Tibial nerve (tissue), 4 donors: ENCODE measurements around the gene POLR3GL.

Experiments used
- CTCF ChIP-seq, 5 experiments: fragments of 200-600 bp in 3 of 5; fragments of 450-650 bp in 2 of 5; sonication (generic) in 3 of 5; IDR thresholded peaks; one replicate each; pipeline ENCODE4 v1.5.1; 2016 to 2019; ENCODE audit warnings: antibody characterized with exemption in 5 of 5, mild to moderate bottlenecking in 3 of 5, moderate library complexity in 2 of 5
- EP300 ChIP-seq, 2 donors: sonication (generic); formaldehyde crosslinking; IDR thresholded peaks; one replicate each; pipeline ENCODE4 v1.6.1; 2017; ENCODE audit warnings: antibody characterized with exemption in 2 of 2, mild to moderate bottlenecking in 1 of 2

- no peak for TF ChIP-seq CTCF (IDR thresholded peaks at IDR 0.05)
- peak in 1 of 2 donors; percentile 3 for TF ChIP-seq EP300 (IDR thresholded peaks at IDR 0.05)
Measured at GRCh38 chr1:145993618-145994390, 29.3 kb downstream of the POLR3GL start.
